Measurements from ENCODE around the gene FOXC2.

FOXC2 gene

GRCh38 chr16:86558355-86559193 lies 8.1 kb upstream of the FOXC2 start:
- no peak for DNase-seq

- no peak for DNase-seq
Measured at GRCh38 chr16:86559802-86560305, 6.8 kb upstream of the FOXC2 start.

GRCh38 chr16:86562356-86562755 lies 4.3 kb upstream of the FOXC2 start:
- no peak for DNase-seq

- peak; percentile 87 for DNase-seq
Measured at GRCh38 chr16:86563469-86564345, 2.9 kb upstream of the FOXC2 start.

DNA sequence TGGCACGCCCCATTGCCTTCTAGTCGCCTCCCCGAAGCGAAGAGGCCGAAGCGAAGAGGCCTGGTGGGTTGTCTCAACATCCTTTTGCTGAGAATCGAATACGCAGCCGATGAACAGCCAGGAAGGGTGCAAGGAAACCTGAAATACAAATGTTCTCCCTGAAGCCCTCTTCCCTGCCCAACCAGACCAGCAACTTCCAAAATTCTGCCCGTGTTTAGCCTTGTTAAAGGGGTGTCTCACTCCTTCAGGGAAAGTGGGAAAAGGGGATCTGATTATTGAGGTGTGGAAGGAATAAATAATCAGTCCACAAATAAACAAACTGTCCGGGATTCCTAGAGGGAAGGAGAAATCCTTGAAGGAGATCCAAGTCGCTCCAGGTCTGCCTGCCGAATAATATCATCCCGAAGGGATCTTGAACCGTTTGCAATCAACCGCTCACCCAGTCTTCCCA lies 1.4 kb upstream of the FOXC2 start:
- no peak for DNase-seq

DNA sequence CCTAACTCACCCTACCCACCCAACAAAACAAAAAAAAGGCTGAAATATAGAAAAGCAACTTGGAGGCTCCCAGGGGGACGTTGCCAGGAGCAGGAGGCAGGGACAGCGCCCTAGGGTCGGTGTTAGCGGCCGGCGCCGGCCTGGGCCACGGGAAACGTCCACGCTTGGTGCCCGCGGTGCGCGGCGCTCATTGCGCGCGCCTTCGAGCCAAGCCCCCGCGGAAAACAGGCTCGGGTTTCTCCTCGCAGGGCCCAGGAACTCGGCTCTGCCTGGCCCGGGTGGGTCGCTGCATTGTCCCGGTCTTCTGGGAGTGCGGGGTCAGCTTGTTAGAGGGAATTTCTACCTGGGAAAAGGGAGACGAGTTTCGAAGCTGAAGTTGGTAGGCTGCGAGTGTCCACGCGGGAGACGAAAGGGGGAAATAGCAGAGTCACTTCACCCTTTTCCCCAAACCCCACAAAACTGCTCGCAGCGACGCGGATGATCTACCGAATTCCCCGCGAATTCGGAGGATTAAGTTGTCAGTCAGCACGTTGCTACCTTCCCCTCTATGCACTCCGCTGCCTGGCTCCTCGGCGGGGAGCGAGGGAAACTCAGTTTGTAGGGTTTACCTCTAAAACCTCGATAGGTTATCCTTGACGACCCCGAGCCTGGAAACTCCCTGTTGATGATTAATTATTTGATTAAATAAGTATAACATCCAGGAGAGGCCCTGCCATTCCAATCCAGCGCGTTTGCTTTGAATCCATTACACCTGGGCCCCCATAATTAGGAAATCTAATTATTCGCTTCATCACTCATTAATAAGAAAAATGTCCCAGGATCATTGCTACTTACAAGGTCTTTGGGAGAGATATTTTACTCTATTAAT lies 751 bp upstream of the FOXC2 start:
- no peak for DNase-seq

- DNase-seq: no peak
Measured at GRCh38 chr16:86566966-86567700, 504 bp downstream of the FOXC2 start.

DNA sequence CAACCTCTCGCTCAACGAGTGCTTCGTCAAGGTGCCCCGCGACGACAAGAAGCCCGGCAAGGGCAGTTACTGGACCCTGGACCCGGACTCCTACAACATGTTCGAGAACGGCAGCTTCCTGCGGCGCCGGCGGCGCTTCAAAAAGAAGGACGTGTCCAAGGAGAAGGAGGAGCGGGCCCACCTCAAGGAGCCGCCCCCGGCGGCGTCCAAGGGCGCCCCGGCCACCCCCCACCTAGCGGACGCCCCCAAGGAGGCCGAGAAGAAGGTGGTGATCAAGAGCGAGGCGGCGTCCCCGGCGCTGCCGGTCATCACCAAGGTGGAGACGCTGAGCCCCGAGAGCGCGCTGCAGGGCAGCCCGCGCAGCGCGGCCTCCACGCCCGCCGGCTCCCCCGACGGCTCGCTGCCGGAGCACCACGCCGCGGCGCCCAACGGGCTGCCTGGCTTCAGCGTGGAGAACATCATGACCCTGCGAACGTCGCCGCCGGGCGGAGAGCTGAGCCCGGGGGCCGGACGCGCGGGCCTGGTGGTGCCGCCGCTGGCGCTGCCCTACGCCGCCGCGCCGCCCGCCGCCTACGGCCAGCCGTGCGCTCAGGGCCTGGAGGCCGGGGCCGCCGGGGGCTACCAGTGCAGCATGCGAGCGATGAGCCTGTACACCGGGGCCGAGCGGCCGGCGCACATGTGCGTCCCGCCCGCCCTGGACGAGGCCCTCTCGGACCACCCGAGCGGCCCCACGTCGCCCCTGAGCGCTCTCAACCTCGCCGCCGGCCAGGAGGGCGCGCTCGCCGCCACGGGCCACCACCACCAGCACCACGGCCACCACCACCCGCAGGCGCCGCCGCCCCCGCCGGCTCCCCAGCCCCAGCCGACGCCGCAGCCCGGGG lies 1.3 kb downstream of the FOXC2 start:
- DNase-seq: no peak

- DNase-seq: no peak
Measured at GRCh38 chr16:86568677-86569623, 2.3 kb downstream of the FOXC2 start.

DNA sequence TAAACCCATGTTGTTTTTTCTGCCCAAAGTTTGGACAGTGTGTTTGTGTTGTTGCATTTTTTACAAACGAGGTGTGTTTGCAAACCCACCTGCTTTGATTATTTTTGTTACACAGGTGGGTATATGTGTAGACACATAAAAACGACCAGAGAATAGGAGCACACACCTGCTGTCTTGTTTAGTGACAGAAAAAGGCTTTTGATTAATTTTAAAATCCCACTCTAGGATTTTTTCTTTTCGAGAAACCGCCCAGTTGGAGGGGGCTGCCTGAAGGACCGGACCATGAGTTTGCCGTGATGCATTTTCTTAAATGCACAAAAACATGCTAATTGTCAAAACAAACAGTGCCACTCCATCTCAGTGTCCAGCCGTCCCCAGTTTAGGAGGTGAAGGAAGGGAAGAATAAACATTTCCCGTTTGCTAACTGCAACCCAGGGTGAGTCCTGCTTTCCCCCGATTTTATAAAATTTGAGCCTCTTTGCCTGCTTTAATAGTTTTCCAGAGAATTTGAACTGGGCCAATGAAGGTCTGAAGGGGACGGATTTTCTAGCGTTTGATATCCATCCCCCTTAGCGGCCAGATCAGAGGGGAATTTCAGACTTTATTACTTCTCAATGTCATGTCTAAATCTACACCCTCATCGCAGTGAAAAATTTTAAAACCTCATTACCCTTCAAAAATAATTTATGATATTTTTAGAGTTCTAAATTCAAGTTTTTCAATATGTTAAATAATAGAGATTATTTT lies 3.2 kb downstream of the FOXC2 start:
- DNase-seq: no peak

GRCh38 chr16:86570558-86571529 lies 4.2 kb downstream of the FOXC2 start:
- DNase-seq: no peak

GRCh38 chr16:86571530-86571915 lies 4.9 kb downstream of the FOXC2 start:
- DNase-seq: no peak

- no peak for DNase-seq
Measured at GRCh38 chr16:86572041-86572521, 5.5 kb downstream of the FOXC2 start.

GRCh38 chr16:86572606-86573005 lies 6.0 kb downstream of the FOXC2 start:
- DNase-seq: no peak

GRCh38 chr16:86573215-86573614 lies 6.6 kb downstream of the FOXC2 start:
- no peak for DNase-seq

GRCh38 chr16:86573646-86574508 lies 7.2 kb downstream of the FOXC2 start:
- DNase-seq: no peak
